WTC11 (cell line): Measurements from ENCODE around the gene RMRP. TPM values are rescaled to one million over a fixed set of nuclear protein-coding genes. Genes with fewer than 3 reads are reported as not detected.

Source experiments
- ATAC-seq: fragments of 200-7000 bp; cut with Tn5 transposase; 2 replicates; pipeline ENCODE4 v1.10.0; 2021; ENCODE audit warnings: mild to moderate bottlenecking, moderate library complexity
- CTCF ChIA-PET: fragments of 300-600 bp; sonication (Branson Sonifier 250); formaldehyde crosslinking; loops from one replicate; lab custom pipeline; 2021; ENCODE audit warnings: antibody characterized with exemption; lab: Charles Lee
- POLR2A ChIA-PET: fragments of 350-600 bp; sonication (Branson Sonifier 250); formaldehyde crosslinking; loops from one replicate; lab custom pipeline; 2021; ENCODE audit warnings: antibody characterized with exemption; lab: Charles Lee
- DNase-seq: peaks from one replicate; pipeline ENCODE4 v3.0.0; 2021; ENCODE audit warnings: low spot score
- H3K27ac Mint-ChIP-seq: 2 replicates; pipeline ENCODE4 v1.8.0; 2021; ENCODE audit warnings: mixed read lengths
- H3K27me3 Mint-ChIP-seq: 2 replicates; pipeline ENCODE4 v1.8.0; 2021; ENCODE audit warnings: low read depth, mild to moderate bottlenecking, moderate library complexity, mixed read lengths
- H3K36me3 Mint-ChIP-seq: 2 replicates; pipeline ENCODE4 v1.8.0; 2021; ENCODE audit warnings: mixed read lengths
- H3K4me1 Mint-ChIP-seq: 2 replicates; pipeline ENCODE4 v1.8.0; 2022; ENCODE audit warnings: mixed read lengths
- H3K4me3 Mint-ChIP-seq: 2 replicates; pipeline ENCODE4 v1.8.0; 2021; ENCODE audit warnings: mild to moderate bottlenecking, moderate library complexity, mixed read lengths
- H3K9me3 Mint-ChIP-seq: 2 replicates; pipeline ENCODE4 v1.8.0; 2021; ENCODE audit warnings: mixed read lengths
- ARID4B ChIP-seq: sonication (generic); formaldehyde crosslinking; IDR thresholded peaks from 2 replicates; pipeline ENCODE4 v1.8.0; 2023; ENCODE audit warnings: missing genetic modification reagents, mild to moderate bottlenecking, borderline replicate concordance
- CREB1 ChIP-seq: sonication (generic); formaldehyde crosslinking; IDR thresholded peaks from 2 replicates; pipeline ENCODE4 v1.8.0; 2023; ENCODE audit warnings: mild to moderate bottlenecking, missing genetic modification reagents
- E2F5 ChIP-seq: sonication (generic); formaldehyde crosslinking; IDR thresholded peaks from 2 replicates; pipeline ENCODE4 v1.8.1; 2022; ENCODE audit warnings: mild to moderate bottlenecking, moderate library complexity, missing genetic modification reagents
- EMX1 ChIP-seq: fragments of 250-450 bp; sonication (Bioruptor Pico); IDR thresholded peaks from 2 replicates; pipeline ENCODE4 v1.8.0; 2021; ENCODE audit warnings: mild to moderate bottlenecking
- FOXK1 ChIP-seq: sonication (generic); formaldehyde crosslinking; IDR thresholded peaks from 2 replicates; pipeline ENCODE4 v1.8.0; 2022; ENCODE audit warnings: mild to moderate bottlenecking, moderate library complexity, missing genetic modification reagents
- MXD4 ChIP-seq: fragments of 250-450 bp; sonication (Bioruptor Pico); IDR thresholded peaks from 2 replicates; pipeline ENCODE4 v1.8.0; 2021; ENCODE audit warnings: mild to moderate bottlenecking, moderate library complexity, borderline replicate concordance
- NFATC4 ChIP-seq: fragments of 250-450 bp; sonication (Bioruptor Pico); IDR thresholded peaks from 2 replicates; pipeline ENCODE4 v1.9.0; 2021; ENCODE audit warnings: mild to moderate bottlenecking
- NR1H2 ChIP-seq: sonication (generic); formaldehyde crosslinking; IDR thresholded peaks from 2 replicates; pipeline ENCODE4 v1.9.0; 2021; ENCODE audit warnings: mild to moderate bottlenecking, moderate library complexity, missing genetic modification reagents
- RELA ChIP-seq: sonication (generic); formaldehyde crosslinking; IDR thresholded peaks from 2 replicates; pipeline ENCODE4 v1.8.1; 2022; ENCODE audit warnings: missing genetic modification reagents, mild to moderate bottlenecking, borderline replicate concordance
- SMAD3 ChIP-seq: sonication (generic); formaldehyde crosslinking; IDR thresholded peaks from 2 replicates; pipeline ENCODE4 v1.8.0; 2022; ENCODE audit warnings: missing genetic modification reagents, mild to moderate bottlenecking, borderline replicate concordance
- SOX15 ChIP-seq: fragments of 250-450 bp; sonication (Bioruptor Pico); IDR thresholded peaks from 2 replicates; pipeline ENCODE4 v1.9.0; 2021; ENCODE audit warnings: mild to moderate bottlenecking
- TEAD4 ChIP-seq: sonication (generic); formaldehyde crosslinking; IDR thresholded peaks from 2 replicates; pipeline ENCODE4 v1.8.0; 2022; ENCODE audit warnings: mild to moderate bottlenecking, missing genetic modification reagents
- TP53 ChIP-seq: sonication (generic); formaldehyde crosslinking; IDR thresholded peaks from 2 replicates; pipeline ENCODE4 v1.8.1; 2023; ENCODE audit warnings: mild to moderate bottlenecking, missing genetic modification reagents
- ZBTB21 ChIP-seq: sonication (generic); formaldehyde crosslinking; IDR thresholded peaks from 2 replicates; pipeline ENCODE4 v1.8.1; 2023; ENCODE audit warnings: mild to moderate bottlenecking, missing genetic modification reagents, borderline replicate concordance
- ZNF219 ChIP-seq: sonication (generic); formaldehyde crosslinking; IDR thresholded peaks from 2 replicates; pipeline ENCODE4 v1.8.0; 2023; ENCODE audit warnings: missing genetic modification reagents, mild to moderate bottlenecking, borderline replicate concordance
- ZNF232 ChIP-seq: sonication (generic); formaldehyde crosslinking; IDR thresholded peaks from 2 replicates; pipeline ENCODE4 v1.8.0; 2022; ENCODE audit warnings: mild to moderate bottlenecking, missing genetic modification reagents
- ZNF396 ChIP-seq: fragments of 250-450 bp; sonication (Bioruptor Pico); IDR thresholded peaks from 2 replicates; pipeline ENCODE4 v1.8.0; 2021; ENCODE audit warnings: mild to moderate bottlenecking, moderate library complexity, borderline replicate concordance
- total RNA-seq: library from RNA; stranded (reverse); gene quantifications from 3 replicates; pipeline ENCODE4 v1.2.3, GENCODE V29; 2021
- TF ChIP-seq, protein P1 (sequence below): fragments of 250-450 bp; sonication (Bioruptor Pico); IDR thresholded peaks from 2 replicates; pipeline ENCODE4 v2.1.2; 2022; ENCODE audit warnings: mild to moderate bottlenecking, moderate library complexity
- TF ChIP-seq, protein P2 (sequence below): sonication (generic); formaldehyde crosslinking; IDR thresholded peaks from 2 replicates; pipeline ENCODE4 v1.8.1; 2023; ENCODE audit warnings: mild to moderate bottlenecking, missing genetic modification reagents, moderate library complexity

Gene RMRP
- total RNA-seq, 1 experiment from 2014 or later: 25,958 TPM

DNA sequence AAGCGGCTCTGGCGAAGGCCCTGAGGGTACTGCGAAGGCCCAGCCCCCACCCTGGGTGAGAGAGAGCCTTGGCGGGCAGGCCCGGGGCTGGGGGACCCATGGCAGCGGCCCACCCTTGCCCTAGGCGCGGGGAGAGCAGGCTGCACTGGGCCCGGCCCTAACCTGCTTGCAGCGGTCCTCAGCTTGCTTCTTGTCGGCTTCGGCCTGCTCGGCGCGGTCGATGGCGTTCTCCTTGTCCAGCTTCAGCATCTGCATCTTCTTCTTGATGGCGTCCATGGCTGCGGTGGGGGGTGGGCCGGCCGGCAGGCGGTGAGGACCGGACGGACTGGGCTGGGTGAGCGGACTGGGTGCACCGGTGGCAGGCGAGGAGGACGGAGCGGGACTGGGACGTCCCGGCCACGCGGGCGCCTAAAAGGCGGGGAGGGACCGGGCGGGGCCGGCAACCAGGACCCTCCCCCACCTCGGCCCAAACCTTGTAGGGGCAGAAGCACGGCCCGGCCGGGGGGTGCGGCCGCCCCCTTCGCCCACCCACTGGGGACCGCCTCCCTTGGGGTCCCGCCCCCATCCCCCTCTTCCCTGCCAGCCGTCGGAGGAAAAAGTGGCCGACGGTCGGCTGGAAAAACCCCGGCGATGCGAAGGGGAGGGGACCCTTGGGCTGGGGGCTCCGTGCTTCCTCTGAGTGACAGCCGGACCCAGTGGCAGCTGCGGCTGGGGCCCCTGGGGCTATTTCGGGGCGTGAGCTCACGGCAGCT is 31.9 kb upstream of the RMRP start, which contains the start of gene TPM2 (continued):
- peak; percentile 32 for TF ChIP-seq FOXK1 (CRISPR knock-in tag)

DNA sequence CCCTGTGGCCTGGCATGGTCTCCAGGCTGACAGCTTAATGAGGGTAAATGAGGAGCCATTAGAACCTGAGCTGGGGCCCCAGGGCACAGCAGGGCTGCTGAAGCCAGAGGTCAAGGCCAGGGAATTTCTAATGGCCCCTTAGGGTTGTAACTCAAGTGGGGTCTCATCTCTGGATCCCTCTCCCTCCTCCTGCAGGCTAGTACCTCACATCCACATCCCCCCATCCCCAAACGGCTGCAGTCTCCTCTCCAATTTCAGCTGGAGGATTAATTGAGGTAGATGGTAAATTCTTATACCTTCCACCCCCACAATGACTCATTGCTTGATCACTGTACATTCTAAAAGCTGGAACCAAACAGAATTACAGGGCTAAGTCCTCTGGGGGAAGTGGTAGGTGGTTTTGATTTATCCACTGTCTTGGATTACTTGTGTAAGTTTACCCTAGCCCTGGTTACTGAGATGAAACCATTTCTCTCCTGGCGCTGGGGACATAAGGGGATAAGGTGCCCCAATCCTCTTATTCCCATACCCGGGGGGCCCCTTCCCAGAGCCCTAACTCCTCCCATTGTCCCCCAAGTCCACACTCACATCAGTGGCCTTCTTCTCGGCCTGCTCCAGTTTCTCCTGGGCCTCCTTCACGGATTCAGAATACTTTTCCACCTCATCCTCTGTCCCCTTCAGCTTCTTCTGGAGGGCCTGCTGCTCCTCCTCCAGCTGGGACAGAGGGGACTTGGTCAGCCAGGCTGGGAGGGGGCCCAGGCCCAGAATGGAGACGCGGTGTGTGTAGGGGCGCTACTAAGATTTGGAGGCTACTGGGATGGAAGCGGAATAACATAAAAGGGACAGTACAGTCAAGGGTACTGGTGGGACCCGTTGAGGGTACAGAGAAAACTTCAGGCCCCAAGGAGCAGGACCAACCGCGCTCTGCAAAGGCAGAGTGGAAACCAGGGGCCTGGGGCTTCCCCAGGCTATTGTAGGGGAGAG is 31.0 kb upstream of the RMRP start:
- no peaks in the 10 kb centered on the region for H3K27me3 Mint-ChIP-seq
- ChIA-PET POLR2A (interaction anchor here (0.6 to 5.2 kb wide), 10 partner anchors 8 to 1051 kb away, joined by 3 to 38 read pairs (median 4); partner anchors contain the start of genes ARHGEF39, CCDC107 and RMRP), CTCF (interaction anchor here (0.6 to 6.8 kb wide), 10 partner anchors 8 to 121 kb away, joined by 3 to 49 read pairs (median 19); partner anchors contain the start of genes ARHGEF39, CCDC107 and TESK1)
- H3K4me1 Mint-ChIP-seq: peaks cover 23% of the 10 kb centered on the region
- H3K4me3 Mint-ChIP-seq: peak overlapping the region; percentile 91
- ATAC-seq (no peak), DNase-seq (no peak)
- TF ChIP-seq MXD4 (CRISPR knock-in tag) (no peak), TEAD4 (CRISPR knock-in tag) (no peak), ZNF232 (CRISPR knock-in tag) (no peak), ZBTB21 (no peak), E2F5 (CRISPR knock-in tag) (no peak), SOX15 (CRISPR knock-in tag) (no peak), ZNF219 (CRISPR knock-in tag) (no peak), CREB1 (CRISPR knock-in tag) (no peak), NFATC4 (no peak), EMX1 (CRISPR knock-in tag) (no peak), NR1H2 (no peak), TP53 (CRISPR knock-in tag) (no peak), ARID4B (CRISPR knock-in tag) (no peak), ZNF396 (CRISPR knock-in tag) (no peak), SMAD3 (CRISPR knock-in tag) (no peak), RELA (CRISPR knock-in tag) (no peak), FOXK1 (CRISPR knock-in tag) (no peak)
- TF ChIP-seq, protein P1, sequence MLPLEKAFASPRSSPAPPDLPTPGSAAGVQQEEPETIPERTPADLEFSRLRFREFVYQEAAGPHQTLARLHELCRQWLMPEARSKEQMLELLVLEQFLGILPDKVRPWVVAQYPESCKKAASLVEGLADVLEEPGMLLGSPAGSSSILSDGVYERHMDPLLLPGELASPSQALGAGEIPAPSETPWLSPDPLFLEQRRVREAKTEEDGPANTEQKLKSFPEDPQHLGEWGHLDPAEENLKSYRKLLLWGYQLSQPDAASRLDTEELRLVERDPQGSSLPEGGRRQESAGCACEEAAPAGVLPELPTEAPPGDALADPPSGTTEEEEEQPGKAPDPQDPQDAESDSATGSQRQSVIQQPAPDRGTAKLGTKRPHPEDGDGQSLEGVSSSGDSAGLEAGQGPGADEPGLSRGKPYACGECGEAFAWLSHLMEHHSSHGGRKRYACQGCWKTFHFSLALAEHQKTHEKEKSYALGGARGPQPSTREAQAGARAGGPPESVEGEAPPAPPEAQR (CRISPR knock-in tag): no peak
- TF ChIP-seq, protein P2, sequence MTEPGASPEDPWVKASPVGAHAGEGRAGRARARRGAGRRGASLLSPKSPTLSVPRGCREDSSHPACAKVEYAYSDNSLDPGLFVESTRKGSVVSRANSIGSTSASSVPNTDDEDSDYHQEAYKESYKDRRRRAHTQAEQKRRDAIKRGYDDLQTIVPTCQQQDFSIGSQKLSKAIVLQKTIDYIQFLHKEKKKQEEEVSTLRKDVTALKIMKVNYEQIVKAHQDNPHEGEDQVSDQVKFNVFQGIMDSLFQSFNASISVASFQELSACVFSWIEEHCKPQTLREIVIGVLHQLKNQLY (CRISPR knock-in tag): no peak
- H3K36me3 Mint-ChIP-seq: peaks cover 22% of the 10 kb centered on the region
- 0 out of 2 replicates have a peak overlapping the region, but pooled peaks have one; percentile 48 for H3K27ac Mint-ChIP-seq
- H3K9me3 Mint-ChIP-seq: no peaks in the 10 kb centered on the region
